ENCODE results near the gene MT3.

Gene MT3

DNA sequence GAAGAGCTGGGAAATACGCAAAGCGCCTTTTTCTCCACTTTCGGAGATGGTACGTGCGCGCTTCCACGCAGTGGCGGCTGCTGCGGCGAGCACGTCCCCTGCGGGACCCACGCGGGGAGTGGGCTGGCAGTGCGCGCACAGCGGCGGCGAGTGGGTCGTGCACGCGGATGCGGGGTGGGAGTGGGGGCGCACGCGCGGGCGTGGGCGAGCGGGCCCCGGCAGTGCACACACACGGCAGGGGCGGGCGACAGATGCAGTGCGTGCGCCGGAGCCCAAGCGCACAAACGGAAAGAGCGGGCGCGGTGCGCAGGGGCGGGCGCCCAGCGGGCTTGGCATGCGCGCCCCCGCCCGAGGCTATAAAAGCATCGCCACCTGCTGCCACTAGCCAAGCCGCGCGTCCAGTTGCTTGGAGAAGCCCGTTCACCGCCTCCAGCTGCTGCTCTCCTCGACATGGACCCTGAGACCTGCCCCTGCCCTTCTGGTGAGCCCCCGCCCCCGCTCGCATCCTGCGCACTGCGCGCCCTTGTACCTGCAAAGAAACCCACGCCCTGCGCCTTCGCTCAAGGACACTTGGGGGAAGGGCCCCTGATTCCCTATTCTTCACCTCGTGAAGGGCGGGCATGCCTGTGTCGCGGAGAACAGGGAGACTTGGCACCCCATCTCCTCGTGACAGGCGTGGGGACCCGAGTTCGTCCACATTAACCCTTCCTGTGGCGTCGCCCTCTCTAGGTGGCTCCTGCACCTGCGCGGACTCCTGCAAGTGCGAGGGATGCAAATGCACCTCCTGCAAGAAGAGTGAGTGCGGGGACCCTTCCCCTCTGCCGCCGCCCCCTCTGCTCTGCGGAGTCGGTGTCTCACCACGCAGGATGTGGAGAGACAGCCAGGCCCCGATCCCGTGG lies at the start of gene MT3:
TSS of gene MT3 (plus strand) at position 388 of the 899 bp plus-strand sequence. CDS start at position 451, 63 bp downstream.
- DNase-seq (ENCODE audit: low read depth, low spot score) = no peak

DNA sequence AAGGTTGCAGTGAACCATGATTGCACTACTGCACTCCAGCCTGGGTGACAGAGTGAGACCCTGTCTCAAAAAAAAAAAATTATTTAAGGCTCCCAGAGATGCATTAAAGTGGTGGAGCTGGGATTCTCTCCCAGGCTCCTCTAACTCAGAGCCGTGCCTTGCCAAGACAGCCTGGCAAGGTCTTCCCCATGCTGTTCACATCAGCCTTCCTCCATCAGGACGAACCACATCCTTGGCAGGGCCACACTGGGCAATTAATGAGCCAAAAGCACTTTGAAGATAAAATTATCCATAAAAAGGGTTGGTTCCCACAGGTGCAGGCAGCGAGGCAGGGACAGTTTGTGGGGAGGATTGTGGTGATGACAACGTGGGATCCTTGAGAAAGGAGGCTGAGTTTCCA lies 49.7 kb upstream of the MT3 start:
- no peak for DNase-seq (ENCODE audit: low read depth, low spot score)

DNA sequence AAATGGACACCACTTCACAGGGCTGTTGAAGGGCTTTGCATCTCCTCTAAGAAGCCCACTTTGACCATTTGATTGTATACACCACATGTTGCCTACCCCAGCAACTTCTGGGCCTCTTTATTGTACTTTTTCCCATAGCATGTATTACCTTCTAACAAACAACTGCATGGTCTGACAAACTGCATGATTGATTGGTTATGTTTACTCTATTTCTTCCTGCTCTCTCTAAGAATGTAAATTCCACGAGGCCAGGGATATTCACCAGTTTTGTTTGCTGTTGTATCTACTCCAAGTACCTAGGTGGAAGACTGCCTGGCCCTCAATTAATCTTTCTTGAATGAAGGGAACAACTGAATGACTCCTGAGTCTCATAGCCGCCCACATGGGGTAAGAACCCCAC lies 47.3 kb upstream of the MT3 start:
- DNase-seq (ENCODE audit: low read depth, low spot score) = no peak

DNA sequence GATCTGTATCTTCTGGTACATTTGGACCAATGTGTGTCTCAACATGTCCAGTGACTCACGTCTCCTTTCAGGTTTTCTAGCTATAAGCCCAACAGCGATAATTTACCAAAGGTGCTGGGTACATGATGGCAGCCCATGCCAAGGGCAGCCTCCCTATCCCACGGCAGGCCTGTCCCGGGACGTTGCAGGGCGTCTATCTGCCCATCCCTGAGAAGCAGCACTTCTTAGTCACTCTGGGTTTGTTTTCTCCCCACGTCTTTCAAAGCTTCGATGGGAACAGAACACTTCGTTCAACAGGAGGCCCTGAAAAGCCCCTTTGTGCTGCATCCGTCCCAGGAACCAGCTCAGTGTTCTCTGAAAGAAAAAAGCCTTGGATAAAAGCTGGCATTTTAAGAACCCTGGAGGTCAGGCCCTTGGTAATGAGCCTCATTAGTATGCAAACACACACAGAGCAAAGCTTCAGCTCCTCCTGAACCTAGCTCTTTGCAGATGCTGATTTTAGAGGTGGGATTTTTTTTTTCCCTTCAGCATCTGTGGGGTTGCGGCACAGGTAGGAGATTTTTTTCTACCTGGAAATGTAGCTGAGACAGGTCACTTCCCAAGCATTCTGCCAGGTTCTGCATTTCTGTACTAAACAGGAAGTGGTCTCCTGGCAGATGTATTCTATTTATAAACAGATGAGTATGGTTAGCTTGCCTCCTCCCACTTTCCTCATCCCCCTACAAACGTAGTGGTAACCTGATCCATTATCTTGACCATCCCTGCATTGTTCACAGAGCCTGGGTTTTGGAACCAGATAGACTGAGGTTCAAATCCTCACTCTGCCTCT lies 42.0 kb upstream of the MT3 start:
- no peak for DNase-seq (ENCODE audit: low read depth, low spot score)

DNA sequence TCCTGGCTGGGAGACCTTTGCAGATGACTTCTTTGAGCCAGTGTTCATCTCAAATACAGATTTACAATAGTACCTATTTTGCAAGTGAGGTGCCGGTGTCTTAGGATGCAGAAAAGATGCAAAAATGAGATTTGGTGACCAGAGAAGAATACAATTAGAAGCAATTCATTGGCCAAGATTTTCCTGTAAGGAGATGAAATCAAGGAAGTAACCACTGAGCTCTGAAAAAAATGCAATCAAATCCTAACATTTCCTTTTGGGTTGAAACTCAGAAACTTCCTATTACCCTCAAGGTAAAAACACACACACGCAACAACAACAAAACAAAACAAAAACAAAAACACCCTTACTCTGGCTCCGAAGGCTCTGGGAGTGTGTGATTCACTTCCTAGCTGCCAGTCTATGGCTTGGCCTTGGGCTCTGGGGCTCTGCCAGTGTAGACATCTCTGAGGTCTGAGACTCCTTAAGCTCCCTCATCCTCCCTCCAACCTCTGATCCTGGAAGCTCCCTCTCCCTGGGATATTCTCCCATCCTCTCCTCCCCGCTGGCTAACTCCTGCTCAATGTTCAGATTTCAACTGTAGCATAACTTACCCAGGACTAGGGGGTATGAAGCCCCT lies 41.3 kb upstream of the MT3 start:
- DNase-seq (ENCODE audit: low read depth, low spot score) = no peak

DNA sequence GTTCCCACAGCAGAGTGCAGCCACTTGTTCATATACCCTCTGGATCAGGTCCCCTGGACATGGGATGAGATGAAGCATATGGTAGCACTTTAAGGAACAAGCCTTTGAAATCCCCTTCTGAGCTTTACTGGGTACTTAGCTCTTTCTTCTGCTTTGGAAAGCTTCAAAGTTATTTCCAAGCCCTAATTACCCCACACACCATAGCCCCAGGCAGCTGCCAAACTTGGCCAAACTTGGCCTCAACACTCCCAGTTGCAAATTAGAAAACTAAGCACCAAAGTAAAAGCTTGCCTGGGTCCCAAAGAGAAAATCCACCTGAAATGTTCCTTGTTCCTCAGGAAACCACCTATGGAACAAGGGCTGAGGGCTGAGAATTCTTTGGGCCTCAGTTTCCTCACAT lies 40.2 kb upstream of the MT3 start:
- no peak for DNase-seq (ENCODE audit: low read depth, low spot score)

DNA sequence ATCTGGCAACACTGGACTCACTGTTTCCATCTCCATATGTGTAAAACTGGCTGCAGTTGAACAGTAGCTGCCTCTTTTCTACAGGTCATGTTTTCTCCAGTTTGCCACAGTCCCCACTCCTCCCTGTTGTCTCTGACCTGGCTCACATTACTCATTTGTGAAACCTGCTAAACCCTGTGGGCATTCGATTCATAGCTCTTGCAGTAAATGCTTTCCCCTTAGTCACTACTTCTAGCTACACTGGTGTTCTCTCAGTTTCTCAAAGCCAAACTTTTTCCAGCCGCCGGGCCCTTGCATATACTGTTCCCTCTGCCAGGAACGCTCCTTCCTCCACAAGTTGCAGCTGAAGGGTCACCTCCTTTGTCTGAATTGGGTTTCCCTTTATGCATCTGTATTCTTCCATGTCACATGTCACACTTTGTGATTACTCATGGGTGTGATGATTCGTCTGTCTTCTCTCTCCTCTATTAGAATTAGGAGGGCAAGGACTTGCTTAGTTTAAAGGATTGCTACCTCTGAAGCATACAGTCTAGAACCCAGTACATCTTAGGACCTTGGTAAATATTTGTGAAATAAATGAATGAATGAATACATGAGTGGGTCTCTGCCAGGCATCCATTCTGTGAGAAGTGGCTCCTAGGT lies 39.5 kb upstream of the MT3 start:
- no peak for DNase-seq (ENCODE audit: low read depth, low spot score)

DNA sequence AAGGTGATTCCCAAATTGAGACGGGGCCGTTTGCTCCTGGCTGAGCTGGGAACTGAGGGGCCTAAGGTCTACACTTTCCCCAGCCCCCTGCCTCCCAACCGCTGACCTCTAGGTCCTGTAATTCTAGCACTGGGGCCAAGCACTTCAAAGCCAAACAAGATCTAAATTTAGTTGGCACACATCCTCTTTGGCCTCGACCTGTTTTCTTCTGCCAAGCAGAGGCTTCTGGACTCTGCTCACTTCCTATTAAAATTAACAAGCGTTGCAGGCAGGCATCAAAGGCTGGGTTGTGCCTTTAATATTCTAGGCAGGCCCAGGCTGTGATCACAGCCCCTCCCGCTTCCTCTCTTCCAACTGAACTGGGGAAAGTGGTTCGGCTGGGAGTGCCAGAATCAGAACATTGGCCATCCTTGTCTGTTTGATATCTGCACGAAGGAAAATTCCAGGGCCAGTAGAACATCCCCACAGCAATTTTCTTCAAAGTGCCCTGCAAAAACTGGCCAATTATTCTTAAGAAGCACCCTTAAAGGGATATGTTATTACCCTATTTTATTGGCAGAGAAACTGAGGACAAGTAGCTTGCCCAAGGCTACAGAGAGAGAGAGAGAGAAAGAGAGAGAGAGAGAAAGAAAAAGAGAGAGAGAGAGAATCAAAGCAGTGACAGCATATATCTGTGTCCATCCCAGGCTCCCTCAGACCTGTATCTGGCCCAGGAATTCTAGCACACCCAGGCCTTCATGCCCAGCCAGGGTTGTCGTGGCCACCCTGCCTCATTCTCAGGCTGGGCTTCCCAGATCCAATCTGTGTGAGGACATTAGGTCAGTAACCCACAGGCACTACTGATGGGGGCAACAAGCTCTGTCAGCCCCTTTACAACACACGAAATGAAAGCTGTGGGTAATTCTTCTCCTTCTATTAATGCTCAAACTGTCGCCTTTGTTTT lies 37.3 kb upstream of the MT3 start:
- no peak for DNase-seq (ENCODE audit: low read depth, low spot score)

DNA sequence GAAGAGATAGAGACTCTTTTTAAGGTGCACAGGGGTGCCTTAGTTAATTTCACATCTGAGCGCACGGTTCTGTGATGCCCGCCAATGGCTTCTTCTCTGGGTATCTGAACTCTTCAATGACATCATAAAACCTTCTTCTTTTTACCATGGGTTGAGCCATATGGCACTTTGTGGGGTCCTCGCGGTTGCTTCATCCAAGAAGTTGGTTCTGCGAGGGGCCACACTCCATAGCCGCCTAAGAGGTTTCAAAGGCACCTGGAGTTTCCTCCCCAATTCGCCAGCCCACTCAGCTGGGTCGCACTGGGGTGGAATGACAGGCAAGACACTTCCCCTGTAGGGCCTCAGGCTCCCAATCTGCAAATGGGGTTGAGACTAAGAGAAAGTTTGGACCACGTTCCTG lies 34.9 kb upstream of the MT3 start:
- DNase-seq (ENCODE audit: low read depth, low spot score) = no peak

DNA sequence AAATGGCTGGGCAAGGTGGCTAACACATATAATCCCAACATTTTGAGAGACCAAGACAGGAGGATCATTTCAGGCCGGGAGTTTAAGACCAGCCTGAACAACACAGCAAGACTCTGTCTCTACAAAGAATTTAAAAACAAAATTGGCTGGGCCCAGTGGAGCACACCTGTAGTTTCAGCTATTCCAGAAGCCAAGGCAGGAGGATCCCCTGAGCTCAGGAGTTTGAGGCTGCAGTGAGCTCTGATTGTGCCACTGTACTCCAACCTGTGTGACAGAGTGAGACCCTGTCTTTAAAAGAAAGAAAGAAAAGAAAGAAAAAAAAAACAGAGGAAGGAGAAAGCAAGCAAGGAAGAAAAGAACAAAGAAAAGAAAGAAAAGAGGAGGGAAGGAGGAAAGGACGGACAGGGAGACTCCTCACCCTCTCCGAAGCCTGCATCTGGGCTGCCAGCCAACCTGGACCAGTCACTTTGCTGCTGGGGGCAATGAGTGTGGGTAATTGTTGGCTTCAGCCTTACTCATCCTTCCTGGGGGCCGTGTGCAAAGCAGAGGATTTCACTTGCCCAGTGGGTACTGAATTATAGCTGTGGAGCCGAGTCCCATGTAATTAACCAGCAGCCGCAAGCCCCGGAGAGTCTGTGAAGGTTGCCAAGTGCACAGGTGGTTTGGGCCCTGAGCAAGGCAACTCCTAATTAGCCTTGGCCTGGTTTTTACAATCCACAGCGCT lies 31.1 kb upstream of the MT3 start:
- no peak for DNase-seq (ENCODE audit: low read depth, low spot score)

DNA sequence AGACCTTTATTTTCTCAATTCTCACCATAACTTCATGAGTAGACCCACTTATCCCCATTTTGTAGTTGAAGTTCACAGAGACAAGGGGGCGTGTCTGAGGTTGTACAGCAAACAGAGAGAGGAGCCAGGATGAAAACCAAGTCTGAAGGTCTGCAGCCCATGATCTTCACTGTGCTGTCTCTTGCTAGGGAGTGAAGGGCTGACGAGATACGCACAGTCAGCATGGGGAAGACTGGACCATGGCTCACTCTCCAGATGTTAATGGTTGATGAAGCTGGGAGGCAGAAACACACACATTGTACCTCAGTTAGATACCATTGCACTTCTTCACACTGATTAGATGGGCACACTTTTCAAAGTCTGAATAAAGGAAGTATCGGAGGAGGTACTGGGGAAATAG lies 30.2 kb upstream of the MT3 start:
- DNase-seq (ENCODE audit: low read depth, low spot score) = no peak

DNA sequence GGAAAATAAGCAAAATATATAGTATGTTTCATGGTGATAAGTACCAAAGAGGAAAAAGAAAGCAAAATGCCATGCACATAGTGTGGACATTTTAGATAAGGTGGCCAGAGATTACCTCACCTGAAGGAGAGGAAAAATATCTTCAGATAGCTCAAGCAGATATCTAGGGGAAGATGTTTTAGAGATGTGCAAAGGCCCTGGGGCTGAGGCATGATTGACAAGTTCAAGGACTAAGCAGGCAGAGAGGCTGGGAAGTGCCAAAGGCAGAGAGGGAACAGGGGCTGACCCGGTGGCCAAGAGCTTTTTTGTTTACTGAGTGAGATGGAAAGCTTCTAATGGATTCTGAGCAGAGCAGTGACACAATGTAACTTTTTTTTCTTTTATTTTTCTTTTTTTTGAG lies 28.9 kb upstream of the MT3 start:
- DNase-seq (ENCODE audit: low read depth, low spot score) = no peak

DNA sequence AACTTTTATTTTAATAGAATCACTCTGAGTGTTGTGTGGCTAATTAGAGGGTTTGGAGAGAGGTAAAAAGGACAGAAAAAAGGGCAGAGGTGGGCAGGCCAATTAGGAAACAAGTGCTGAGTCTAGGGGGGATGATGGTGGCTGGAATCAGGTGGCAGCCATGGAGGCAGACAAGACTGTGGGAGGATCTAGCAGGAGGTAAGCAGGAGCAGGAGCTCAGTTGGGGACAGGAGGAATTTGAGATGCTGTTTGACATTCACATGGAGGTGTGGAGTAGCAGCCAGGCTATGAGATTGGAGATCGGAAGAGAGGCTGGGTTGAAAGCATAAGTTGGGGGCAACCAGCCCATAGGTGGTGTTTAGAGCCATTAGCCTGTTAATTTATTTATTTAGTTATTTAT lies 28.2 kb upstream of the MT3 start:
- no peak for DNase-seq (ENCODE audit: low read depth, low spot score)

DNA sequence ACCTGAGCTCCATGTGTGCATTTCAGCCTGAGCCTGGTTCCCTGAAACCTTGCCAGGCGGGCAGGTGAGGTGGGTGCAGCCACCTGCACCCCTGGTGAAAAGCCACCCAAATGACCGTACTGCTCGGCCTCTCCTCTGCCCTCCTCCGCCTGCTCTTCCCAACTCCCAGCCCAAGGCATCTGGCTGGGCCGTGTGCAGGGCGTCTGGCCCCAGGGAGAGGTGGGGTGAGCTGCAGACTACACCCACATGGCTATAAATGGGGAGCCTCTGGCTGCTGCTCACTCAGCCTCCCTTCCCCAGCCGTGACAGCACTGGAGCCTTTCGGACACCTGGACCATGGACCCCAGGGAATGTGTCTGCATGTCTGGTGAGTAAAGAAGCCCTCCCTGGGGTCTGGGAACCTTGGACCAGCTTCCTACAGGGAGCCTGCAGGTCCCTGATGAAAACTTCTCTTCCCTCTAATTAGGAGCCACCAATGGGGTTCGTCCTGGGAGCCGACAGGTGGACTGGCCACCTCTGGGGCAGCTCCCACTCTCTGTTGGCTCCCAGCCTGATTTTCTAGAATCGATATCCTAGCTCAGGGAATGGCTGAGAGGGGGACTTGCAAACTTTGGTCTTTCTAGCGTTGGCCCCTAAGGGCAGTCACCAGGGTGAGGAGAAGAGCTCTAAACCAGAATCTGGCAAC lies 24.4 kb upstream of the MT3 start, which contains the start of gene MT4:
TSS of gene MT4 (plus strand) at position 281 of the 685 bp plus-strand sequence. CDS start at position 337, 56 bp downstream.
- DNase-seq (ENCODE audit: low read depth, low spot score) = no peak

DNA sequence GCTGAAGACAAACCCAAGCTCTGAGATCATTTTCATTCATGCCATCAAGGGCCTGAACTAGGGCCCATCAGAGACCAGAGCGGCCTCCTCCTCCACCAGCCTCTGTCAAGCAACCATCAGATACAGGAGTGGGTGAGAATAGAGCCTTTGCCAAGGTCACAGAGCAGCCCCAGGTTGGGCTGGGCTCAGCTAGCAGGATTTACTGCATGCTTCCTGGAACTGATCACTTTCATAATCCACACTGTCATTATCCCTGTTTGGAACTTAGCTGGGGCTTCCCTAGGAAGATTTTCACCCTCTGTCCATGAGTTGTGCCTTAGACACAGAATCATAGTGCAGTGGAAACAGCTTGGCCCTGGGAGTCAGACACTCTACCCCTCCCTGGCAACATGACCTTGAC lies 19.4 kb upstream of the MT3 start:
- no peak for DNase-seq (ENCODE audit: low read depth, low spot score)

DNA sequence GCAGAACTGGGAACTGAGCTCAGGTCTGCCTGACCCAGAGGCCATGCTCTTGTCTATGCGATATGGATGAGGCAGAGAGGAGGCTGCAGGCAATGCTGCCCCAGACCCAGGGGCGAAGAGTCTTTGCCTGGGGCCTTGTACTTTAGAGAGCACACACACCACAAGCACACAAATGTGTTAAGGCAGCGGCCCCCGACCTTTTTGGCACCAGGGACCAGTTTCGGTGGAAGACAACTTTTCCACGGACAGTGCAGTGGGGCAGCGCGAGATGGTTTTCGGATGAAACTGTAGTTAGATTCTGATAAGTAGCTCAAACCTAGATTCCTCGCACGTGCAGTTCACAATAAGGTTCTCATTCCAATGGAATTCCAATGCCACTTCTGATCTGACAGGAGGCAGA lies 17.8 kb upstream of the MT3 start:
- no peak for DNase-seq (ENCODE audit: low read depth, low spot score)

DNA sequence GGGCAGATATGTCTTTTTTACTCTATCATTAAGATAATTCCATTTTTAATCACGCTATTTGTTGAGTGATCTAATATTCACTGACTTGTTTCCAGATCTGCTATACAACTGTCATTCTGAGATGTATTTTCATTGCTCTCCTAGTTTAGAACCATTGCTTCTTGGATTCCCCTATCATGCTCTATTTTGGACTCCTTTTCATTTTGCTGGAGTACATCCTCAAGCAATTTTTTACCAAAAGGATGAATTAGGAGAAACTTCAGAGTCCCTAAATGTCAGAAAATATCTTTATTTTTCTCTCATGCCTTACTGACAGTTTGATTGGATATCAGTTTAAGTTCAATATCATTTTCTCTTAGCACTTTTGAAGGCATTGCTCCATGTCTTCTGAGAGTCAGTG lies 14.7 kb upstream of the MT3 start:
- no peak for DNase-seq (ENCODE audit: low read depth, low spot score)

DNA sequence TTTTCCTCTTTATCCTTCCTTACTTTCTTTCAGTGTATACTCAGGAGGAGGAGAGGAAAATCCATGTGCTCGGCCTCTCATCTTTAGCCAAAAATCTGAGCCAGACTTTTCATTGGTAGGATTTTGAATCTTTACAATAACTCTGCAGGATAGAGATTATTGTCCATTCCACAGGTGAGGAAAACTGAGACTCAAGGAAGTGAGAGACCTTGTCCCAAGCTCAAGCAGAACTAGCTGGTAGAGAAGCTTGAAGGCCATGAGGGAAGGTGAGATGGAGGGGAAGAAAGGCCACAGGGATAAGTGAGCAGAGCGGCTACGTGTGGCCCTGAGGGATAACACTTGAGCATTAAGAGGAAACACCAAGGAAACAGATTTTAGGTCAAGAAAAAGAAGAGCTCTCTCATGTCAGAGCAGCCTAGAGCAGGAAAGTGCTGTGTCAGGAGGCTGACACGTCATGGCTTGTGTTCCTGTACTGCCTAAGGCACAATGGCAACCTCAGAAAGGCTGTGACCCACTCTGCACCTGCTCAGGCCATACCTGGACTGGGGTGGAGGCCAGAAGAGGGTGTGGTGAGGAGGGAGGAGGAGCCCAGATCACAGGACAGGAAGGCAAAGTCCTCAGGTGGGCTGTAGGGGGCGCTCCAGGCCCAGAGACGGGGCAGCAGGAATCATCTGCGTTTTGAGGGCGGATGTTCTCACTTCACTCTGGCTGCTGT lies 12.6 kb upstream of the MT3 start:
- DNase-seq (ENCODE audit: low read depth, low spot score) = peak; percentile 84

DNA sequence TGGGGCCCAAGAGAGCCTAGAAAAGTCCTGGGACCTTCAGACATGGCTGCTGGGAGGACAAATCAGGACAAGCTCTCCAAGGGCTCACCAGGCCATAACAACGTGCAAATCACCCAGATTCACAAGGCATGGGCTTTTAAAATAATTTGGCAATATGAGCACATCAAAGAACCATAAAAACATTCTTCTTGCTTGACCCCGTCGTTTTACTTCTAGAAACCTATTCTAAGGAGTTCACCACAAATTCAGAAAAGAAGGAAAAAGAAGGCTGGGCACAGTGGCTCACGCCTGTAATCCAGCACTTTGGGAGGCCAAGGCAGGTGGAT lies 12.1 kb upstream of the MT3 start:
- no peak for DNase-seq (ENCODE audit: low read depth, low spot score)
